ENCODE data around the gene TM4SF1.
A peak's percentile ranks its signal among the peaks of the same experiment; 100 is the strongest.

Gene TM4SF1

GRCh38 chr3:149377408-149378364 lies at the start of gene TM4SF1:
TM4SF1 (minus strand) TSS chr3:149377649; CDS start chr3:149377547, 102 bp downstream.
- H3K36me3 ChIP-seq (ENCODE audit: control insufficient read depth in 2 of 2, insufficient read depth in 2 of 2, low read length in 2 of 2): no peaks in the 10 kb centered on the region
- H3K27me3 ChIP-seq (ENCODE audit: control insufficient read depth in 2 of 2, insufficient read depth in 2 of 2, low read length in 2 of 2): no peaks in the 10 kb centered on the region
- H3K9ac ChIP-seq (ENCODE audit: low read depth in 1 of 2, low read length in 2 of 2): peak within 1 kb of the TSS; percentile 48 to 68
- H3K27ac ChIP-seq (ENCODE audit: low read depth in 2 of 2, low read length in 2 of 2): peak within 1 kb of the TSS; percentile 64 to 70
- peaks cover 17 to 22% of the 10 kb centered on the region in 2 donors for H3K4me1 ChIP-seq (ENCODE audit: control insufficient read depth in 2 of 2, insufficient read depth in 2 of 2, low read length in 2 of 2)
- H3K9me3 ChIP-seq (ENCODE audit: control insufficient read depth in 2 of 2, low read length in 2 of 2): no peaks in the 10 kb centered on the region
- peak within 1 kb of the TSS; percentile 65 to 78 for H3K4me3 ChIP-seq (ENCODE audit: low read length in 2 of 2)

- Histone ChIP-seq H3K27me3 (ENCODE audit: control insufficient read depth in 2 of 2, insufficient read depth in 2 of 2, low read length in 2 of 2) (no peaks in the 10 kb centered on the region), H3K4me3 (ENCODE audit: low read length in 2 of 2) (no peak overlapping the region), H3K4me1 (ENCODE audit: control insufficient read depth in 2 of 2, insufficient read depth in 2 of 2, low read length in 2 of 2) (no peaks in the 10 kb centered on the region), H3K36me3 (ENCODE audit: control insufficient read depth in 2 of 2, insufficient read depth in 2 of 2, low read length in 2 of 2) (no peaks in the 10 kb centered on the region), H3K27ac (ENCODE audit: low read depth in 2 of 2, low read length in 2 of 2) (no peak overlapping the region), H3K9ac (ENCODE audit: low read depth in 1 of 2, low read length in 2 of 2) (no peak overlapping the region), H3K9me3 (ENCODE audit: control insufficient read depth in 2 of 2, low read length in 2 of 2) (no peaks in the 10 kb centered on the region)
Observed at GRCh38 chr3:149426325-149426724, 48.9 kb upstream of the TM4SF1 start.

GRCh38 chr3:149424918-149425317 lies 47.5 kb upstream of the TM4SF1 start:
- Histone ChIP-seq H3K9me3 (ENCODE audit: control insufficient read depth in 2 of 2, low read length in 2 of 2) (no peaks in the 10 kb centered on the region), H3K27me3 (ENCODE audit: control insufficient read depth in 2 of 2, insufficient read depth in 2 of 2, low read length in 2 of 2) (no peaks in the 10 kb centered on the region), H3K27ac (ENCODE audit: low read depth in 2 of 2, low read length in 2 of 2) (no peak overlapping the region)

GRCh38 chr3:149421764-149422163 lies 44.3 kb upstream of the TM4SF1 start:
- no peak overlapping the region for H3K9ac ChIP-seq (ENCODE audit: low read depth in 1 of 2, low read length in 2 of 2)
- no peaks in the 10 kb centered on the region for H3K27me3 ChIP-seq (ENCODE audit: control insufficient read depth in 2 of 2, insufficient read depth in 2 of 2, low read length in 2 of 2)
- H3K36me3 ChIP-seq (ENCODE audit: control insufficient read depth in 2 of 2, insufficient read depth in 2 of 2, low read length in 2 of 2): no peaks in the 10 kb centered on the region
- H3K9me3 ChIP-seq (ENCODE audit: control insufficient read depth in 2 of 2, low read length in 2 of 2): no peaks in the 10 kb centered on the region
- no peak overlapping the region for H3K4me3 ChIP-seq (ENCODE audit: low read length in 2 of 2)
- no peak overlapping the region for H3K27ac ChIP-seq (ENCODE audit: low read depth in 2 of 2, low read length in 2 of 2)
- no peaks in the 10 kb centered on the region for H3K4me1 ChIP-seq (ENCODE audit: control insufficient read depth in 2 of 2, insufficient read depth in 2 of 2, low read length in 2 of 2)

More at GRCh38 chr3:149424918-149425317, 47.5 kb upstream of the TM4SF1 start:
- no peak overlapping the region for H3K9ac ChIP-seq (ENCODE audit: low read depth in 1 of 2, low read length in 2 of 2)
- no peak overlapping the region for H3K4me3 ChIP-seq (ENCODE audit: low read length in 2 of 2)
- H3K36me3 ChIP-seq (ENCODE audit: control insufficient read depth in 2 of 2, insufficient read depth in 2 of 2, low read length in 2 of 2): no peaks in the 10 kb centered on the region
- no peaks in the 10 kb centered on the region for H3K4me1 ChIP-seq (ENCODE audit: control insufficient read depth in 2 of 2, insufficient read depth in 2 of 2, low read length in 2 of 2)

- no peaks in the 10 kb centered on the region for H3K27me3 ChIP-seq (ENCODE audit: control insufficient read depth in 2 of 2, insufficient read depth in 2 of 2, low read length in 2 of 2)
Observed at GRCh38 chr3:149419816-149420215, 42.4 kb upstream of the TM4SF1 start.

GRCh38 chr3:149417727-149418126 lies 40.3 kb upstream of the TM4SF1 start:
- no peak overlapping the region for H3K4me3 ChIP-seq (ENCODE audit: low read length in 2 of 2)
- H3K4me1 ChIP-seq (ENCODE audit: control insufficient read depth in 2 of 2, insufficient read depth in 2 of 2, low read length in 2 of 2): no peaks in the 10 kb centered on the region
- no peak overlapping the region for H3K9ac ChIP-seq (ENCODE audit: low read depth in 1 of 2, low read length in 2 of 2)
- no peaks in the 10 kb centered on the region for H3K27me3 ChIP-seq (ENCODE audit: control insufficient read depth in 2 of 2, insufficient read depth in 2 of 2, low read length in 2 of 2)
- H3K9me3 ChIP-seq (ENCODE audit: control insufficient read depth in 2 of 2, low read length in 2 of 2): no peaks in the 10 kb centered on the region
- no peak overlapping the region for H3K27ac ChIP-seq (ENCODE audit: low read depth in 2 of 2, low read length in 2 of 2)
- H3K36me3 ChIP-seq (ENCODE audit: control insufficient read depth in 2 of 2, insufficient read depth in 2 of 2, low read length in 2 of 2): no peaks in the 10 kb centered on the region

More at GRCh38 chr3:149419816-149420215, 42.4 kb upstream of the TM4SF1 start:
- Histone ChIP-seq H3K9me3 (ENCODE audit: control insufficient read depth in 2 of 2, low read length in 2 of 2) (no peaks in the 10 kb centered on the region), H3K4me1 (ENCODE audit: control insufficient read depth in 2 of 2, insufficient read depth in 2 of 2, low read length in 2 of 2) (no peaks in the 10 kb centered on the region), H3K4me3 (ENCODE audit: low read length in 2 of 2) (no peak overlapping the region), H3K36me3 (ENCODE audit: control insufficient read depth in 2 of 2, insufficient read depth in 2 of 2, low read length in 2 of 2) (no peaks in the 10 kb centered on the region), H3K9ac (ENCODE audit: low read depth in 1 of 2, low read length in 2 of 2) (no peak overlapping the region), H3K27ac (ENCODE audit: low read depth in 2 of 2, low read length in 2 of 2) (no peak overlapping the region)

- Histone ChIP-seq H3K36me3 (ENCODE audit: control insufficient read depth in 2 of 2, insufficient read depth in 2 of 2, low read length in 2 of 2) (no peaks in the 10 kb centered on the region), H3K27me3 (ENCODE audit: control insufficient read depth in 2 of 2, insufficient read depth in 2 of 2, low read length in 2 of 2) (no peaks in the 10 kb centered on the region), H3K4me1 (ENCODE audit: control insufficient read depth in 2 of 2, insufficient read depth in 2 of 2, low read length in 2 of 2) (no peaks in the 10 kb centered on the region), H3K27ac (ENCODE audit: low read depth in 2 of 2, low read length in 2 of 2) (no peak overlapping the region), H3K4me3 (ENCODE audit: low read length in 2 of 2) (no peak overlapping the region), H3K9me3 (ENCODE audit: control insufficient read depth in 2 of 2, low read length in 2 of 2) (no peaks in the 10 kb centered on the region), H3K9ac (ENCODE audit: low read depth in 1 of 2, low read length in 2 of 2) (no peak overlapping the region)
Observed at GRCh38 chr3:149417174-149417573, 39.7 kb upstream of the TM4SF1 start.

GRCh38 chr3:149415484-149415883 lies 38.0 kb upstream of the TM4SF1 start:
- Histone ChIP-seq H3K4me3 (ENCODE audit: low read length in 2 of 2) (no peak overlapping the region), H3K4me1 (ENCODE audit: control insufficient read depth in 2 of 2, insufficient read depth in 2 of 2, low read length in 2 of 2) (no peaks in the 10 kb centered on the region), H3K9me3 (ENCODE audit: control insufficient read depth in 2 of 2, low read length in 2 of 2) (no peaks in the 10 kb centered on the region), H3K27me3 (ENCODE audit: control insufficient read depth in 2 of 2, insufficient read depth in 2 of 2, low read length in 2 of 2) (no peaks in the 10 kb centered on the region), H3K27ac (ENCODE audit: low read depth in 2 of 2, low read length in 2 of 2) (no peak overlapping the region), H3K36me3 (ENCODE audit: control insufficient read depth in 2 of 2, insufficient read depth in 2 of 2, low read length in 2 of 2) (no peaks in the 10 kb centered on the region), H3K9ac (ENCODE audit: low read depth in 1 of 2, low read length in 2 of 2) (no peak overlapping the region)

GRCh38 chr3:149414557-149415231 lies 37.2 kb upstream of the TM4SF1 start:
- Histone ChIP-seq H3K9ac (ENCODE audit: low read depth in 1 of 2, low read length in 2 of 2) (no peak overlapping the region), H3K4me1 (ENCODE audit: control insufficient read depth in 2 of 2, insufficient read depth in 2 of 2, low read length in 2 of 2) (no peaks in the 10 kb centered on the region), H3K9me3 (ENCODE audit: control insufficient read depth in 2 of 2, low read length in 2 of 2) (no peaks in the 10 kb centered on the region), H3K36me3 (ENCODE audit: control insufficient read depth in 2 of 2, insufficient read depth in 2 of 2, low read length in 2 of 2) (no peaks in the 10 kb centered on the region), H3K27ac (ENCODE audit: low read depth in 2 of 2, low read length in 2 of 2) (peak overlapping the region in 1 of 2 donors; percentile 49), H3K4me3 (ENCODE audit: low read length in 2 of 2) (no peak overlapping the region), H3K27me3 (ENCODE audit: control insufficient read depth in 2 of 2, insufficient read depth in 2 of 2, low read length in 2 of 2) (no peaks in the 10 kb centered on the region)

- H3K4me1 ChIP-seq (ENCODE audit: control insufficient read depth in 2 of 2, insufficient read depth in 2 of 2, low read length in 2 of 2): no peaks in the 10 kb centered on the region
- H3K9me3 ChIP-seq (ENCODE audit: control insufficient read depth in 2 of 2, low read length in 2 of 2): no peaks in the 10 kb centered on the region
- H3K27ac ChIP-seq (ENCODE audit: low read depth in 2 of 2, low read length in 2 of 2): no peak overlapping the region
- H3K36me3 ChIP-seq (ENCODE audit: control insufficient read depth in 2 of 2, insufficient read depth in 2 of 2, low read length in 2 of 2): no peaks in the 10 kb centered on the region
- no peaks in the 10 kb centered on the region for H3K27me3 ChIP-seq (ENCODE audit: control insufficient read depth in 2 of 2, insufficient read depth in 2 of 2, low read length in 2 of 2)
- no peak overlapping the region for H3K9ac ChIP-seq (ENCODE audit: low read depth in 1 of 2, low read length in 2 of 2)
- H3K4me3 ChIP-seq (ENCODE audit: low read length in 2 of 2): no peak overlapping the region
Observed at GRCh38 chr3:149411583-149411982, 34.1 kb upstream of the TM4SF1 start.
